ENCODE results near the gene ANXA2R.

Gene ANXA2R

GRCh38 chr5:42990892-42991291 lies 49.2 kb downstream of the ANXA2R start:
- H3K27me3 ChIP-seq (ENCODE audit: insufficient read depth, low read length): no peaks in the 10 kb centered on the region; the same call in 1 of the 2 replicates
- no peak overlapping the region for H3K4me3 ChIP-seq (ENCODE audit: low read length)
- H3K36me3 ChIP-seq (ENCODE audit: insufficient read depth, low read depth, low read length): no peaks in the 10 kb centered on the region
- H3K9ac ChIP-seq (ENCODE audit: low read depth, low read length): no peak overlapping the region
- no peak overlapping the region for H3K27ac ChIP-seq (ENCODE audit: low read length)
- H3K4me1 ChIP-seq (ENCODE audit: insufficient read depth, low read length): no peaks in the 10 kb centered on the region
- H3K9me3 ChIP-seq (ENCODE audit: insufficient read depth, low read depth, low read length): peaks cover 28% of the 10 kb centered on the region
